H1 (cell line): ENCODE data around the gene ANO2. TPM values are rescaled to one million over a fixed set of nuclear protein-coding genes. Genes with fewer than 3 reads are reported as not detected.
A peak's percentile ranks its signal among the peaks of the same experiment; 100 is the strongest.

ENCODE experiments used
- CTCF ChIA-PET: fragments of 300-600 bp; sonication (Branson Sonifier 250); formaldehyde crosslinking; loops from one replicate; lab custom pipeline; 2021; ENCODE audit not compliant: partially characterized antibody; lab: Charles Lee
- POLR2A ChIA-PET: fragments of 300-600 bp; sonication (Branson Sonifier 250); formaldehyde crosslinking; loops from one replicate; lab custom pipeline; 2021; ENCODE audit warnings: inconsistent platforms; ENCODE audit not compliant: partially characterized antibody; lab: Charles Lee
- DNase-seq, 2 experiments: peaks; one replicate each; pipeline versions ENCODE4 v3.0.0 to v3.0.0-alpha.2; 2010 to 2022; ENCODE audit warnings: low spot score in 2 of 2, low read depth in 1 of 2, mixed read lengths in 1 of 2
- FAIRE-seq: peaks from 2 replicates; lab custom pipeline; 2011; peaks lifted over from hg19 to GRCh38; lab: Jason Lieb, UNC
- H2AFZ ChIP-seq: 2 replicates; pipeline ENCODE4 v1.8.1; 2012; ENCODE audit warnings: low read length, inconsistent platforms
- H2AK5ac ChIP-seq: 2 replicates; pipeline ENCODE4 v1.6.1; 2013; ENCODE audit warnings: low read depth, low read length
- H2BK120ac ChIP-seq: replicated peaks from 2 replicates; pipeline ENCODE3; 2013; ENCODE audit warnings: low read depth, low read length, inconsistent platforms
- H2BK12ac ChIP-seq: 2 replicates; pipeline ENCODE4 v1.6.1; 2013; ENCODE audit warnings: low read depth, low read length
- H2BK15ac ChIP-seq: 2 replicates; pipeline ENCODE4 v1.6.1; 2013; ENCODE audit warnings: low read length
- H2BK20ac ChIP-seq: 2 replicates; pipeline ENCODE4 v1.6.1; 2013; ENCODE audit warnings: low read length
- H2BK5ac ChIP-seq: 2 replicates; pipeline ENCODE4 v1.6.1; 2013; ENCODE audit warnings: low read depth, low read length
- H3K14ac ChIP-seq: 2 replicates; pipeline ENCODE4 v1.6.1; 2013; ENCODE audit warnings: inconsistent platforms; ENCODE audit not compliant: insufficient read length
- H3K18ac ChIP-seq: 2 replicates; pipeline ENCODE4 v1.6.1; 2013; ENCODE audit warnings: low read length; ENCODE audit errors: extremely low read depth
- H3K23ac ChIP-seq: 2 replicates; pipeline ENCODE4 v1.6.1; 2013; ENCODE audit warnings: inconsistent platforms; ENCODE audit not compliant: insufficient read length
- H3K23me2 ChIP-seq: 2 replicates; pipeline ENCODE4 v1.6.1; 2013; ENCODE audit warnings: low read depth, low read length
- H3K27ac ChIP-seq: 2 replicates; pipeline ENCODE4 v1.6.1; 2011; ENCODE audit warnings: low read depth, low read length, inconsistent platforms
- H3K27me3 ChIP-seq, 4 experiments: replicated peaks in 1 of 4; 1 replicate in 1 of 4; 2 replicates in 3 of 4; pipeline versions ENCODE4 v1.6.1 to v1.8.1; 2011 to 2013; ENCODE audit warnings: low read length in 3 of 4, mild to moderate bottlenecking in 3 of 4, inconsistent platforms in 2 of 4, mixed read lengths in 2 of 4, moderate library complexity in 1 of 4; ENCODE audit not compliant: control insufficient read depth in 3 of 4, insufficient read depth in 3 of 4; ENCODE audit errors: extremely low read depth in 1 of 4
- H3K36me3 ChIP-seq, 4 experiments: 2 replicates each; pipeline versions ENCODE4 v1.6.1 to v1.8.1; 2011 to 2013; ENCODE audit warnings: mild to moderate bottlenecking in 4 of 4, low read length in 3 of 4, moderate library complexity in 2 of 4, control low read depth in 1 of 4, inconsistent platforms in 1 of 4; ENCODE audit not compliant: insufficient read depth in 4 of 4, control insufficient read depth in 2 of 4
- H3K4ac ChIP-seq: replicated peaks from 2 replicates; pipeline ENCODE3; 2013; ENCODE audit warnings: low read length, low read depth, mixed read lengths, inconsistent platforms; ENCODE audit not compliant: insufficient read length
- H3K4me1 ChIP-seq, 4 experiments: replicated peaks in 1 of 4; 1 replicate in 1 of 4; 2 replicates in 3 of 4; pipeline versions ENCODE4 v1.6.1 to v1.8.1; 2011 to 2013; ENCODE audit warnings: low read length in 3 of 4, inconsistent platforms in 2 of 4, mixed read lengths in 1 of 4; ENCODE audit not compliant: insufficient read depth in 4 of 4, control insufficient read depth in 3 of 4
- H3K4me2 ChIP-seq, 2 experiments: 2 replicates each; pipeline versions ENCODE4 v1.6.1 to v1.8.1; 2011 to 2013; ENCODE audit warnings: low read depth in 2 of 2, low read length in 2 of 2, control low read depth in 1 of 2, inconsistent platforms in 1 of 2, mild to moderate bottlenecking in 1 of 2; ENCODE audit not compliant: insufficient read depth in 1 of 2
- H3K4me3 ChIP-seq, 4 experiments: fragments of 200-600, 300-600 bp in 1 of 4; sonication (generic), shearing (Covaris generic), sonication (Bioruptor Twin) in 1 of 4; 2 replicates each; pipeline versions ENCODE4 v1.5.1 to v1.8.1; 2011 to 2016; ENCODE audit warnings: low read length in 4 of 4, low read depth in 3 of 4, control low read depth in 2 of 4, inconsistent platforms in 2 of 4, mild to moderate bottlenecking in 2 of 4, mixed read lengths in 1 of 4, moderate library complexity in 1 of 4; ENCODE audit not compliant: insufficient read depth in 2 of 4; ENCODE audit errors: extremely low read depth in 1 of 4
- H3K56ac ChIP-seq: replicated peaks from 2 replicates; pipeline ENCODE3; 2013; ENCODE audit warnings: low read depth, mild to moderate bottlenecking, mixed read lengths, low read length, inconsistent platforms; ENCODE audit not compliant: insufficient read length
- H3K79me1 ChIP-seq: 2 replicates; pipeline ENCODE4 v1.6.1; 2013; ENCODE audit warnings: low read depth, low read length, control low read depth
- H3K79me2 ChIP-seq, 2 experiments: 2 replicates each; pipeline versions ENCODE4 v1.6.1 to v1.8.1; 2012 to 2013; ENCODE audit warnings: low read length in 2 of 2, mild to moderate bottlenecking in 2 of 2, inconsistent platforms in 1 of 2; ENCODE audit not compliant: insufficient read depth in 2 of 2, control insufficient read depth in 1 of 2
- H3K9ac ChIP-seq, 4 experiments: replicated peaks in 1 of 4; 1 replicate in 1 of 4; 2 replicates in 3 of 4; pipeline versions ENCODE4 v1.6.1 to v1.8.1; 2011 to 2013; ENCODE audit warnings: low read depth in 3 of 4, low read length in 3 of 4, control low read depth in 2 of 4, mild to moderate bottlenecking in 2 of 4, moderate library complexity in 2 of 4, inconsistent platforms in 1 of 4; ENCODE audit errors: extremely low read depth in 1 of 4
- H3K9me3 ChIP-seq, 2 experiments: 2 replicates each; pipeline versions ENCODE4 v1.6.1 to v1.8.1; 2012 to 2013; ENCODE audit warnings: mild to moderate bottlenecking in 2 of 2, moderate library complexity in 2 of 2, control low read depth in 1 of 2, inconsistent platforms in 1 of 2, low read depth in 1 of 2, low read length in 1 of 2, mixed read lengths in 1 of 2; ENCODE audit not compliant: insufficient read depth in 2 of 2
- H4K20me1 ChIP-seq, 2 experiments: replicated peaks in 1 of 2; 2 replicates each; pipeline versions ENCODE3 to v1.8.1; 2011 to 2013; ENCODE audit warnings: inconsistent platforms in 2 of 2, low read length in 2 of 2, mild to moderate bottlenecking in 1 of 2; ENCODE audit not compliant: insufficient read depth in 2 of 2, control insufficient read depth in 1 of 2
- H4K5ac ChIP-seq: 2 replicates; pipeline ENCODE4 v1.6.1; 2013; ENCODE audit warnings: low read length, low read depth, mixed read lengths, inconsistent platforms; ENCODE audit not compliant: insufficient read length
- H4K8ac ChIP-seq: 2 replicates; pipeline ENCODE4 v1.8.0; 2013; ENCODE audit warnings: mild to moderate bottlenecking, moderate library complexity, low read length, inconsistent platforms; ENCODE audit not compliant: insufficient read depth; ENCODE audit errors: extremely low read depth
- H4K91ac ChIP-seq: replicated peaks from 2 replicates; pipeline ENCODE3; 2013; ENCODE audit warnings: low read length, mixed read lengths, inconsistent platforms; ENCODE audit not compliant: insufficient read length
- GABPA ChIP-seq: IDR thresholded peaks from 2 replicates; pipeline ENCODE4 v1.6.1; 2011; ENCODE audit warnings: mild to moderate bottlenecking, low read length, moderate library complexity, borderline replicate concordance; ENCODE audit not compliant: insufficient read depth
- TEAD4 ChIP-seq: IDR thresholded peaks from 2 replicates; pipeline ENCODE4 v1.6.1; 2012; ENCODE audit warnings: low read depth, low read length, inconsistent platforms, mixed read lengths
- whole genome bisulfite sequencing, 2 experiments: shearing (Covaris generic) in 1 of 2; methylation state at CpG; one replicate each; pipeline versions ENCODE4 v1.1.6 to v1.1.7; 2013 to 2015; ENCODE audit warnings: low lambda C conversion rate in 2 of 2, mixed read lengths in 2 of 2, inconsistent platforms in 1 of 2, low coverage in 1 of 2, missing lambda C conversion rate in 1 of 2; ENCODE audit not compliant: insufficient replicate concordance in 2 of 2, insufficient coverage in 1 of 2, insufficient read length in 1 of 2; ENCODE audit errors: extremely low coverage in 1 of 2, missing lambda C conversion rate in 1 of 2; 5-methylcytosine and 5-hydroxymethylcytosine counted together
- polyA plus RNA-seq, 7 experiments: library from polyadenylated mRNA; depleted of rRNA in 3 of 7; stranded (reverse) in 5 of 7; unstranded in 2 of 7; fragments of >200 nt in 5 of 7; fragments of 200-250 nt in 2 of 7; gene quantifications; 1 replicate in 5 of 7; 2 replicates in 1 of 7; 4 replicates in 1 of 7; pipeline versions ENCODE4 v1.2.1 to v1.2.3, GENCODE V29; 2011 to 2013; ENCODE audit warnings: missing spikeins in 2 of 7, mixed read lengths in 2 of 7
- total RNA-seq: library from RNA; stranded (reverse); fragmentation: NEBNext Ultra II Directional; extraction: Animal tissue kit (Norgen Biotek cat#: 25700); gene quantifications from 2 replicates; pipeline ENCODE4 v1.2.1, GENCODE V29; 2021

ANO2 gene
- total and polyA plus RNA-seq, 2 of the 8 experiments (the other 6 are each of a cell fraction or from before 2014, with no cell fraction given): 1.9 to 5.5 TPM

GRCh38 chr12:5856692-5857091, 88.4 kb downstream of the ANO2 start:
- CTCF ChIA-PET: interaction anchor here (1.0 to 1.4 kb wide), 2 partner anchors 42 to 183 kb away, joined by 3 read pairs; no protein-coding TSS in a partner anchor
- Histone ChIP-seq H4K91ac (no peak overlapping the region), H3K18ac (no peak overlapping the region), H3K27ac (no peak overlapping the region), H3K27me3 (peaks cover 0 to 10% (median 3%) of the 10 kb centered on the region in 4 experiments; a peak in 2 of 7 replicates), H2AFZ (no peak overlapping the region), H3K23me2 (no peaks in the 10 kb centered on the region; the same call in 1 of the 2 replicates), H3K56ac (no peak overlapping the region), H2BK5ac (no peak overlapping the region), H2BK20ac (no peak overlapping the region), H4K5ac (no peak overlapping the region), H3K14ac (no peak overlapping the region), H2BK15ac (no peak overlapping the region), H3K4ac (no peak overlapping the region), H3K23ac (no peak overlapping the region), H2AK5ac (no peak overlapping the region), H3K79me1 (no peaks in the 10 kb centered on the region), H4K20me1 (no peaks in the 10 kb centered on the region), H3K36me3 (no peaks in the 10 kb centered on the region), H4K8ac (no peak overlapping the region), H3K79me2 (no peaks in the 10 kb centered on the region), H2BK120ac (no peak overlapping the region), H3K9ac (no peak overlapping the region), H3K4me1 (peaks cover 3 to 9% (median 6%) of the 10 kb centered on the region in 4 experiments), H3K4me2 (peak overlapping the region; percentile 57 to 58), H3K4me3 (peak overlapping the region in 3 of 4 experiments; percentile 10 to 35 (median 26); a peak in 4 of 8 replicates), H3K9me3 (no peaks in the 10 kb centered on the region), H2BK12ac (no peak overlapping the region)
- TF ChIP-seq GABPA (no peak), TEAD4 (peak; percentile 48; the same call in 1 of the 2 replicates)
- DNase-seq (no peak), FAIRE-seq (no peak)
- 14% methylated on average over 4 of the region's 4 CpGs; no CpG with 5 or more reads in 1 of the 2 experiments for WGBS, 2 experiments
- POLR2A ChIA-PET: no interaction called here
